H1 (cell line): Measurements from ENCODE around the gene RSL24D1. TPM values are rescaled to one million over a fixed set of nuclear protein-coding genes. Genes with fewer than 3 reads are reported as not detected.
A peak's percentile ranks its signal among the peaks of the same experiment; 100 is the strongest.

ENCODE experiments used
- CEBPB ChIP-seq: IDR thresholded peaks from 2 replicates; pipeline ENCODE4 v1.6.1; 2012; ENCODE audit warnings: low read depth, low read length
- EGR1 ChIP-seq: IDR thresholded peaks from 2 replicates; pipeline ENCODE4 v1.6.1; 2011; ENCODE audit warnings: low read depth, low read length, borderline replicate concordance
- JUN ChIP-seq: IDR thresholded peaks from 2 replicates; pipeline ENCODE4 v1.6.1; 2011; ENCODE audit warnings: low read depth, mild to moderate bottlenecking, improper control_type of control experiment, low read length
- KDM5A ChIP-seq: fragments of 200-600 bp; IDR thresholded peaks from 2 replicates; pipeline ENCODE4 v1.7.1; 2012; ENCODE audit warnings: mild to moderate bottlenecking, low read length, inconsistent platforms, mixed read lengths
- MAFK ChIP-seq: IDR thresholded peaks from 2 replicates; pipeline ENCODE4 v1.6.1; 2012; ENCODE audit warnings: low read depth, mild to moderate bottlenecking, improper control_type of control experiment, low read length
- POU5F1 ChIP-seq: IDR thresholded peaks from 2 replicates; pipeline ENCODE4 v1.6.1; 2011; ENCODE audit warnings: low read depth, mild to moderate bottlenecking, low read length, moderate library complexity
- TBP ChIP-seq: IDR thresholded peaks from 2 replicates; pipeline ENCODE4 v1.6.1; 2011; ENCODE audit warnings: low read depth, low read length, improper control_type of control experiment
- polyA plus RNA-seq, 7 experiments: library from polyadenylated mRNA; depleted of rRNA in 3 of 7; stranded (reverse) in 5 of 7; unstranded in 2 of 7; fragments of >200 nt in 5 of 7; fragments of 200-250 nt in 2 of 7; gene quantifications; 1 replicate in 5 of 7; 2 replicates in 1 of 7; 4 replicates in 1 of 7; pipeline versions ENCODE4 v1.2.1 to v1.2.3, GENCODE V29; 2011 to 2013; ENCODE audit warnings: missing spikeins in 2 of 7, mixed read lengths in 2 of 7
- total RNA-seq: library from RNA; stranded (reverse); fragmentation: NEBNext Ultra II Directional; extraction: Animal tissue kit (Norgen Biotek cat#: 25700); gene quantifications from 2 replicates; pipeline ENCODE4 v1.2.1, GENCODE V29; 2021
- TF ChIP-seq, protein P1 (sequence below): IDR thresholded peaks from 2 replicates; pipeline ENCODE4 v1.6.1; 2012; ENCODE audit warnings: inconsistent platforms
- TF ChIP-seq, protein P2 (sequence below): IDR thresholded peaks from 2 replicates; pipeline ENCODE4 v1.6.1; 2012; ENCODE audit warnings: inconsistent platforms
- TF ChIP-seq, protein P3 (sequence below): fragments of 300-600 bp; sonication (generic); IDR thresholded peaks from 2 replicates; pipeline ENCODE4 v1.7.1; 2012; ENCODE audit warnings: low read length, moderate library complexity, mild to moderate bottlenecking, inconsistent platforms; ENCODE audit not compliant: insufficient replicate concordance

The RSL24D1 gene
- total and polyA plus RNA-seq, 2 of the 8 experiments (the other 6 are each of a cell fraction or from before 2014, with no cell fraction given) = 45.7 to 130 TPM

GRCh38 chr15:55168350-55168974, 28.3 kb downstream of the RSL24D1 start (continued):
- no peak for TF ChIP-seq JUN
- TF ChIP-seq KDM5A = no peak
- TF ChIP-seq, protein P1, sequence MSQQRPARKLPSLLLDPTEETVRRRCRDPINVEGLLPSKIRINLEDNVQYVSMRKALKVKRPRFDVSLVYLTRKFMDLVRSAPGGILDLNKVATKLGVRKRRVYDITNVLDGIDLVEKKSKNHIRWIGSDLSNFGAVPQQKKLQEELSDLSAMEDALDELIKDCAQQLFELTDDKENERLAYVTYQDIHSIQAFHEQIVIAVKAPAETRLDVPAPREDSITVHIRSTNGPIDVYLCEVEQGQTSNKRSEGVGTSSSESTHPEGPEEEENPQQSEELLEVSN = no peak
- TF ChIP-seq, protein P2, sequence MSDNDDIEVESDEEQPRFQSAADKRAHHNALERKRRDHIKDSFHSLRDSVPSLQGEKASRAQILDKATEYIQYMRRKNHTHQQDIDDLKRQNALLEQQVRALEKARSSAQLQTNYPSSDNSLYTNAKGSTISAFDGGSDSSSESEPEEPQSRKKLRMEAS = no peak
- no peak for TF ChIP-seq CEBPB
- no peak for TF ChIP-seq TBP
- TF ChIP-seq POU5F1 = no peak
- TF ChIP-seq, protein P3, sequence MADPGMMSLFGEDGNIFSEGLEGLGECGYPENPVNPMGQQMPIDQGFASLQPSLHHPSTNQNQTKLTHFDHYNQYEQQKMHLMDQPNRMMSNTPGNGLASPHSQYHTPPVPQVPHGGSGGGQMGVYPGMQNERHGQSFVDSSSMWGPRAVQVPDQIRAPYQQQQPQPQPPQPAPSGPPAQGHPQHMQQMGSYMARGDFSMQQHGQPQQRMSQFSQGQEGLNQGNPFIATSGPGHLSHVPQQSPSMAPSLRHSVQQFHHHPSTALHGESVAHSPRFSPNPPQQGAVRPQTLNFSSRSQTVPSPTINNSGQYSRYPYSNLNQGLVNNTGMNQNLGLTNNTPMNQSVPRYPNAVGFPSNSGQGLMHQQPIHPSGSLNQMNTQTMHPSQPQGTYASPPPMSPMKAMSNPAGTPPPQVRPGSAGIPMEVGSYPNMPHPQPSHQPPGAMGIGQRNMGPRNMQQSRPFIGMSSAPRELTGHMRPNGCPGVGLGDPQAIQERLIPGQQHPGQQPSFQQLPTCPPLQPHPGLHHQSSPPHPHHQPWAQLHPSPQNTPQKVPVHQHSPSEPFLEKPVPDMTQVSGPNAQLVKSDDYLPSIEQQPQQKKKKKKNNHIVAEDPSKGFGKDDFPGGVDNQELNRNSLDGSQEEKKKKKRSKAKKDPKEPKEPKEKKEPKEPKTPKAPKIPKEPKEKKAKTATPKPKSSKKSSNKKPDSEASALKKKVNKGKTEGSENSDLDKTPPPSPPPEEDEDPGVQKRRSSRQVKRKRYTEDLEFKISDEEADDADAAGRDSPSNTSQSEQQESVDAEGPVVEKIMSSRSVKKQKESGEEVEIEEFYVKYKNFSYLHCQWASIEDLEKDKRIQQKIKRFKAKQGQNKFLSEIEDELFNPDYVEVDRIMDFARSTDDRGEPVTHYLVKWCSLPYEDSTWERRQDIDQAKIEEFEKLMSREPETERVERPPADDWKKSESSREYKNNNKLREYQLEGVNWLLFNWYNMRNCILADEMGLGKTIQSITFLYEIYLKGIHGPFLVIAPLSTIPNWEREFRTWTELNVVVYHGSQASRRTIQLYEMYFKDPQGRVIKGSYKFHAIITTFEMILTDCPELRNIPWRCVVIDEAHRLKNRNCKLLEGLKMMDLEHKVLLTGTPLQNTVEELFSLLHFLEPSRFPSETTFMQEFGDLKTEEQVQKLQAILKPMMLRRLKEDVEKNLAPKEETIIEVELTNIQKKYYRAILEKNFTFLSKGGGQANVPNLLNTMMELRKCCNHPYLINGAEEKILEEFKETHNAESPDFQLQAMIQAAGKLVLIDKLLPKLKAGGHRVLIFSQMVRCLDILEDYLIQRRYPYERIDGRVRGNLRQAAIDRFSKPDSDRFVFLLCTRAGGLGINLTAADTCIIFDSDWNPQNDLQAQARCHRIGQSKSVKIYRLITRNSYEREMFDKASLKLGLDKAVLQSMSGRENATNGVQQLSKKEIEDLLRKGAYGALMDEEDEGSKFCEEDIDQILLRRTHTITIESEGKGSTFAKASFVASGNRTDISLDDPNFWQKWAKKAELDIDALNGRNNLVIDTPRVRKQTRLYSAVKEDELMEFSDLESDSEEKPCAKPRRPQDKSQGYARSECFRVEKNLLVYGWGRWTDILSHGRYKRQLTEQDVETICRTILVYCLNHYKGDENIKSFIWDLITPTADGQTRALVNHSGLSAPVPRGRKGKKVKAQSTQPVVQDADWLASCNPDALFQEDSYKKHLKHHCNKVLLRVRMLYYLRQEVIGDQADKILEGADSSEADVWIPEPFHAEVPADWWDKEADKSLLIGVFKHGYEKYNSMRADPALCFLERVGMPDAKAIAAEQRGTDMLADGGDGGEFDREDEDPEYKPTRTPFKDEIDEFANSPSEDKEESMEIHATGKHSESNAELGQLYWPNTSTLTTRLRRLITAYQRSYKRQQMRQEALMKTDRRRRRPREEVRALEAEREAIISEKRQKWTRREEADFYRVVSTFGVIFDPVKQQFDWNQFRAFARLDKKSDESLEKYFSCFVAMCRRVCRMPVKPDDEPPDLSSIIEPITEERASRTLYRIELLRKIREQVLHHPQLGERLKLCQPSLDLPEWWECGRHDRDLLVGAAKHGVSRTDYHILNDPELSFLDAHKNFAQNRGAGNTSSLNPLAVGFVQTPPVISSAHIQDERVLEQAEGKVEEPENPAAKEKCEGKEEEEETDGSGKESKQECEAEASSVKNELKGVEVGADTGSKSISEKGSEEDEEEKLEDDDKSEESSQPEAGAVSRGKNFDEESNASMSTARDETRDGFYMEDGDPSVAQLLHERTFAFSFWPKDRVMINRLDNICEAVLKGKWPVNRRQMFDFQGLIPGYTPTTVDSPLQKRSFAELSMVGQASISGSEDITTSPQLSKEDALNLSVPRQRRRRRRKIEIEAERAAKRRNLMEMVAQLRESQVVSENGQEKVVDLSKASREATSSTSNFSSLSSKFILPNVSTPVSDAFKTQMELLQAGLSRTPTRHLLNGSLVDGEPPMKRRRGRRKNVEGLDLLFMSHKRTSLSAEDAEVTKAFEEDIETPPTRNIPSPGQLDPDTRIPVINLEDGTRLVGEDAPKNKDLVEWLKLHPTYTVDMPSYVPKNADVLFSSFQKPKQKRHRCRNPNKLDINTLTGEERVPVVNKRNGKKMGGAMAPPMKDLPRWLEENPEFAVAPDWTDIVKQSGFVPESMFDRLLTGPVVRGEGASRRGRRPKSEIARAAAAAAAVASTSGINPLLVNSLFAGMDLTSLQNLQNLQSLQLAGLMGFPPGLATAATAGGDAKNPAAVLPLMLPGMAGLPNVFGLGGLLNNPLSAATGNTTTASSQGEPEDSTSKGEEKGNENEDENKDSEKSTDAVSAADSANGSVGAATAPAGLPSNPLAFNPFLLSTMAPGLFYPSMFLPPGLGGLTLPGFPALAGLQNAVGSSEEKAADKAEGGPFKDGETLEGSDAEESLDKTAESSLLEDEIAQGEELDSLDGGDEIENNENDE = peak; percentile 33
- TF ChIP-seq EGR1 = no peak
- TF ChIP-seq MAFK = no peak
